Sigmoid colon (tissue), 4 donors: ENCODE data around the gene PADI2.

ENCODE experiments used
- CTCF ChIP-seq, 4 experiments: fragments of 450-650 bp in 3 of 4; fragments of 200-600 bp in 1 of 4; IDR thresholded peaks; one replicate each; pipeline ENCODE4 v1.5.1; 2016 to 2019; ENCODE audit warnings: antibody characterized with exemption in 4 of 4, mild to moderate bottlenecking in 3 of 4, moderate library complexity in 2 of 4
- EP300 ChIP-seq, 4 donors: sonication (generic); formaldehyde crosslinking; IDR thresholded peaks; one replicate each; pipeline ENCODE4 v1.6.1; 2017; ENCODE audit warnings: antibody characterized with exemption in 4 of 4
- POLR2AphosphoS5 ChIP-seq, 4 donors: sonication (generic); formaldehyde crosslinking; IDR thresholded peaks; one replicate each; pipeline ENCODE4 v1.6.1; 2017; ENCODE audit warnings: antibody characterized with exemption in 4 of 4

- TF ChIP-seq POLR2AphosphoS5 (IDR thresholded peaks at IDR 0.05) = no peak
- TF ChIP-seq CTCF (IDR thresholded peaks at IDR 0.05) = no peak
- TF ChIP-seq EP300 (IDR thresholded peaks at IDR 0.05) = no peak
These were observed 44.8 kb upstream of the PADI2 start for GRCh38 chr1:17163789-17164666.
